GM21528 (cell line): ENCODE measurements around the gene RBBP8.
"Not testable (repeated sequence)": the region's sequence is repeated elsewhere in the genome, so short reads cannot be mapped to it uniquely, and the experiment has no call there.

Experiments
- ATAC-seq: cut with Tn5 transposase; IDR thresholded peaks from one replicate; pipeline ENCODE4 v1.9.1; 2021; ENCODE audit warnings: mild to moderate bottlenecking, moderate library complexity; ENCODE audit not compliant: unreplicated experiment, low FRiP score

Gene RBBP8

DNA sequence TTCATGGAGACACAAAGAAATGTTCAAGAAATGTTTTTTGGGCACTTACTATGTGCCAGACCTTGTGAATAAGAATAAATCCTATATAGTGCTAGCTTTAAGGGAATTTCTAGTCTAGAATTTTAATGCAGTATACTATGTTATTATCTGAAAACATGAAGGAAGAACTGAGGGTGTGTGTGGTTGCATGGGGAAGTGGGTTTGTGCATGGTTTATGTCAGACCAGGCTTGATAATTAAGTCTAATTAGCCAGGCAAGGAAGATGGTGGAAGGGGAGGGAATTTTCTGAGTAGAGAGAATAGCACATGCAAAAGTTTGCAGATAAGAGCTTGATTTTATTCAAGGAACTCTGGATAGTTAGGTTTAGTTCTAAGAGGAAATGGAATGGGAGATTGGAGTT, 6.5 kb downstream of the RBBP8 start:
- ATAC-seq = no peak

DNA sequence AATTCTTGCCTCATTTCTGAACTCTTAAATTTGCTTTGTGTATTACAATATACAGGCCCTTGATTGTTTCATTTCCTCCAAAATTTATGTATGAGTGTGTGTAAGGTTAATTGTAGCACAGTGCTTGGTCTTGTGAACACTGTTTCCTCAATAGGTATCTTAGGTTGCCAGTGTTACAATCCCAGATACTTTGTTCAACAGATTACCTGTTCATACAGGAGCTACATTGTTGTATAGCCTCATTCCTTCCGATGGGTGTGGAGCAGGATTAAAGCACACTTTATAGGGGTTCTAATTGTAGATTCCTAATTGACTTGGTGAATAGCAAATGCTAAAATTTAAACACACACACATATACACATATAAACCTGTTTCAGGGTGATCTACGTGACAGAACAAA, 10.7 kb downstream of the RBBP8 start:
- ATAC-seq = no peak

GRCh38 chr18:22946217-22946616, 13.1 kb downstream of the RBBP8 start:
- no peak for ATAC-seq

- no peak for ATAC-seq
Observed at GRCh38 chr18:22946846-22947245, 13.7 kb downstream of the RBBP8 start.

DNA sequence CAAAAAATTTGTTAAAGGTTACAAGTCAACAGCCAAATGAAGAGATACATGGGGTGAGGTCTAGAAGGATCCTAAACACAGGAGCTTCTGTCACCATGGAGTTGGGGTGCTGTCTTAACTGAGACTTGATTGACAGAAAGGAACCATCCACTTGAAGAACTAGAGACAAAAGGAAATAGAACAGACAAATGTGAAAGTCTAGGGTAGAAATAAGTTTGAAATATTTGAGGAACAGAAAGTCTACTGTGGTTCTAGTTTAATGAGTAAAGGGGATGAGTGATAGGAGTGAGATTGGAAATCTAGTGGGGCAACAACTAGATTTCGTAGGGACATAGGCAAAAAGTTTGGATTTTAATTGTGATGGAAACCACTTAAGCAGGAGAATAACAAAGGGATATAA, 18.7 kb downstream of the RBBP8 start:
- ATAC-seq = no peak

- ATAC-seq = no peak
Observed at GRCh38 chr18:22952525-22952924, 19.4 kb downstream of the RBBP8 start.

- not testable (repeated sequence) for ATAC-seq
Observed at GRCh38 chr18:22953982-22954381, 20.9 kb downstream of the RBBP8 start.

DNA sequence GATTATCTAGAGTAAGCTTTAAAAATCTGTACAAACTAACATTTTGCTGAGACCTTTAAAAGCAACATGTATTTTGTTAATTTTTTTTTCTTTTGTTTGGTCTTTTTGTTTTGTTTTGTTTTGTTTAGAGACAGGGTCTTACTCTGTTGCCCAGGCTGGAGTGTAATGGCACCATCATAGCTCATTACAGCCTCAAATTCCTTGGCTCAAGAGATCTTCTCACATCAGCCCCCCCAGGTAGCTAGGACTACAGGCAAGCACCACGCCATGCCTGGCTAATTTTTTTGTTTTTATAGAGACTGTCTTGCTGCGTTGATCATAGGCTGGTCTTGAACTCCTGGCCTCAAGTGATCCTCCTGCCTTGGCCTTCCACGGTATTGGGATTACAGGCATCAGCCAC, 23.1 kb downstream of the RBBP8 start:
- ATAC-seq = no peak

GRCh38 chr18:22961156-22961555, 28.0 kb downstream of the RBBP8 start:
- no peak for ATAC-seq

DNA sequence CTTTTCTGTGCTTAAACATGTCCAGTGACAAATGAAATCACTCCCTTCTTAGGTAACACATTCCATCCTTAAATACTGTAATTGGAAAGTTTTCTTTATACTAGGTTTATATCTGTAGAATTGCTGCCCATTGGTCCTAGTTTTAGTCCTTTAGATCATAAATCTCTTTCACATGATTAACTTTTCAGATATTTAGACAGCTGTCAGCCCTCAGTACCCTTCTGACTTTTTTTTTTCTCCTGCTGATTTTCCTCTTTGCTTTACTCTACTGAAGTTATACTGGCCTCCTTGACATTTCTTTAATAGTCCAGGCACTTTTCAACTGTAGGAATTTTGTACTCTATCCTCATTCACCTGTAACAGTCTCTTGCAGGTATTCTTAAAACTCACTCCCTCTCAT, 28.9 kb downstream of the RBBP8 start:
- ATAC-seq = no peak

- ATAC-seq = no peak
Observed at GRCh38 chr18:22964116-22964515, 31.0 kb downstream of the RBBP8 start.

DNA sequence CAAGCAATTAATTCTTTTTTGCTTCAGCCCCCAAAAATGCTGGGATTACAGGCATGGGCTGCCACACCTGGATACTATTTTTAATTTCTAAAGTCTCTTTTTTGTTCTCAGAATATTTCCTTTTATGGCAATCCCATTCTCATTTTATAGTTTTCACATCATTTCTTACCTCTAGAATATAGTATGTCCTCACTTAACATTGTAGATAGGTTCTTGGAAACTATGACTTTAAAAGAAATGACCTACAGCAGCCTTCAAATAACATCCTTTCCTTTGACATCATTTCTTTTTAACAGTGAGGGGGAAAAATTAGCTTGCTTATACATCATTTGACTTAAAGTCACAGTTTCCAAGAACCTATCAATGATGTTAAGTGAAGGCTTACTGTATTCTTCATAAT, 31.6 kb downstream of the RBBP8 start:
- no peak for ATAC-seq

- no peak for ATAC-seq
Observed at GRCh38 chr18:22971038-22971437, 37.9 kb downstream of the RBBP8 start.

GRCh38 chr18:22974001-22974400, 40.9 kb downstream of the RBBP8 start:
- no peak for ATAC-seq

GRCh38 chr18:22974707-22975106, 41.6 kb downstream of the RBBP8 start:
- ATAC-seq = no peak

DNA sequence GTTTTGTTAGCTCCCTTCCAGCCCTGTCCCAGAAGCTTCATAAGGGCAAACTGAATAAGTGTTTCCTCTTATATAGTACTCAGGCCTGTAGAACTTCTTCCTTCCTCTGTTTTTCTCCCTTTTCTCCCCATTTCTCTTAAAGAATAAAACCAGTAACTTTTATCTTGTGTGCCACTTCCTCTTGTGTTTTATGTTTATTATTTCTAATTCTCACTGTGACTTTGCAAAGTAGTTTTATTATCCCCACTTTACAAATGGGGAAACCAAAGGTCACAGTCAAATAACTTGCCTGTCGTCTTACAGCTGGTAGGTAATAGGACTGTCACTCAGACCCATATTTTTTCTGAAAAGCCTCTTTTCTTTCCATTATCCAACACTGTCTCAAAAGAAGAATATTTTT, 42.4 kb downstream of the RBBP8 start:
- no peak for ATAC-seq

GRCh38 chr18:22977847-22978701, 44.9 kb downstream of the RBBP8 start:
- ATAC-seq = no peak

- ATAC-seq = no peak
Observed at GRCh38 chr18:22980394-22980793, 47.3 kb downstream of the RBBP8 start.

GRCh38 chr18:22981274-22982133, 48.4 kb downstream of the RBBP8 start:
- no peak for ATAC-seq

DNA sequence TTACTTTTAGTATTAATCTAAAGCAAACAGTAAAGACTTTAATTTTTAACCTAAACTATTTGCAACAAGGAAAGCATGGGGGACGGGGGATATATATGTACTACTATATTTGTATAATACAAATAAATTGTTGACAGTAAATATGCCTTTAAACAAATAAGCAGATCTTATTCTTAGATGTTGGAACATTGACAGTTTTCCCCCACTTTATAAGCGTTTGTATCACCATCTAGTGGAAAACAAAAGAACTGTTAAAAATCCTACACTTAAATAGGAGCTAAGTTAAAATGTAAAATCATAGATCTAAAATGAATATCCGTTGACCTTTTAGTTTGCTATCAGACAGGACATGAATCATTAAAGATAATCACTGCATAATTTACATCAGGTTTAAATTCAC, 50.0 kb downstream of the RBBP8 start:
- no peak for ATAC-seq

GRCh38 chr18:22985250-22985649, 52.1 kb downstream of the RBBP8 start:
- ATAC-seq = no peak
